A549 (cell line): ENCODE results near the gene SLC2A6. TPM values are rescaled to one million over a fixed set of nuclear protein-coding genes. Genes with fewer than 3 reads are reported as not detected.

Experiments
- ATAC-seq, 2 experiments: fragments of 200-7000 bp in 1 of 2; fragments of >200 bp in 1 of 2; cut with Nextera tagmentation in 1 of 2; cut with Tn5 transposase in 1 of 2; 3 replicates each; pipeline versions ENCODE4 v1.8.0 to v1.9.1; 2018 to 2020; ENCODE audit warnings: mild to moderate bottlenecking in 1 of 2, moderate library complexity in 1 of 2
- CTCF ChIA-PET: fragments of 300-600 bp; sonication (Branson Sonifier 250); formaldehyde crosslinking; extraction: SDS; loops from one replicate; lab custom pipeline; 2021; ENCODE audit warnings: antibody characterized with exemption, inconsistent platforms; lab: Yijun Ruan, JAX
- POLR2A ChIA-PET: fragments of 350-600 bp; formaldehyde crosslinking; extraction: SDS; loops from one replicate; lab custom pipeline; 2021; ENCODE audit warnings: antibody characterized with exemption, inconsistent platforms; lab: Yijun Ruan, JAX
- DNase-seq, 2 experiments: peaks; one replicate each; pipeline versions ENCODE4 v3.0.0 to v3.0.0-alpha.2; 2011 to 2016; ENCODE audit warnings: low read depth in 1 of 2, low spot score in 1 of 2
- FAIRE-seq: peaks from 2 replicates; lab custom pipeline; 2011; peaks lifted over from hg19 to GRCh38; lab: Jason Lieb, UNC
- H3K27ac ChIP-seq, 2 experiments: fragments of >200 bp; sonication (Bioruptor Twin); formaldehyde crosslinking; 3 replicates each; pipeline ENCODE4 v1.5.1; 2016 to 2017
- H3K4me1 ChIP-seq: fragments of >200 bp; sonication (Bioruptor Twin); formaldehyde crosslinking; 3 replicates; pipeline ENCODE4 v1.6.1; 2016
- H3K4me2 ChIP-seq: fragments of >200 bp; sonication (Bioruptor Twin); formaldehyde crosslinking; 3 replicates; pipeline ENCODE4 v1.6.1; 2016
- H3K4me3 ChIP-seq: fragments of >200 bp; sonication (Bioruptor Twin); formaldehyde crosslinking; 3 replicates; pipeline ENCODE4 v1.5.1; 2016
- H3K9me3 ChIP-seq: fragments of >200 bp; sonication (Bioruptor Twin); formaldehyde crosslinking; 3 replicates; pipeline ENCODE4 v1.6.1; 2016
- BCL3 ChIP-seq: fragments of >200 bp; sonication (Bioruptor Twin); formaldehyde crosslinking; IDR thresholded peaks from 3 replicates; pipeline ENCODE4 v1.6.1; 2016
- BHLHE40 ChIP-seq: IDR thresholded peaks from 2 replicates; pipeline ENCODE4 v1.6.1; 2012; ENCODE audit warnings: low read depth, low read length, inconsistent platforms
- CHD2 ChIP-seq: fragments of 150-350 bp; IDR thresholded peaks from 2 replicates; pipeline ENCODE4 v1.6.1; 2014; ENCODE audit warnings: low read length; ENCODE audit not compliant: partially characterized antibody
- E2F6 ChIP-seq: IDR thresholded peaks from 2 replicates; pipeline ENCODE4 v1.6.1; 2012; ENCODE audit warnings: low read depth, borderline replicate concordance
- EHF ChIP-seq: fragments of 250-450 bp; sonication (Bioruptor Pico); IDR thresholded peaks from 2 replicates; pipeline ENCODE4 v1.5.0; 2020; ENCODE audit warnings: mild to moderate bottlenecking
- EHMT2 ChIP-seq: fragments of 200-600 bp; sonication (generic); IDR thresholded peaks from 2 replicates; pipeline ENCODE4 v1.6.1; 2016; ENCODE audit warnings: antibody characterized with exemption, low read depth, mild to moderate bottlenecking, moderate library complexity
- ELK1 ChIP-seq: fragments of 150-350 bp; IDR thresholded peaks from 2 replicates; pipeline ENCODE4 v1.6.1; 2014; ENCODE audit warnings: low read depth, mild to moderate bottlenecking, low read length
- ESRRA ChIP-seq: fragments of 150-350 bp; IDR thresholded peaks from 2 replicates; pipeline ENCODE4 v1.6.1; 2014; ENCODE audit warnings: mild to moderate bottlenecking, low read length, borderline replicate concordance
- FOXS1 ChIP-seq: fragments of 250-450 bp; sonication (Bioruptor Pico); IDR thresholded peaks from 2 replicates; pipeline ENCODE4 v1.5.0; 2020; ENCODE audit warnings: mild to moderate bottlenecking, moderate library complexity
- GATA3 ChIP-seq: IDR thresholded peaks from 2 replicates; pipeline ENCODE4 v1.6.1; 2012; ENCODE audit warnings: borderline replicate concordance
- HDAC2 ChIP-seq: fragments of 200-600 bp; sonication (generic); IDR thresholded peaks from 2 replicates; pipeline ENCODE4 v1.6.1; 2016
- HES2 ChIP-seq: fragments of >200 bp; sonication (Bioruptor Twin); formaldehyde crosslinking; IDR thresholded peaks from 2 replicates; pipeline ENCODE4 v1.6.1; 2016
- HOXA7 ChIP-seq: fragments of 250-450 bp; sonication (Bioruptor Pico); IDR thresholded peaks from 2 replicates; pipeline ENCODE4 v1.5.0; 2020; ENCODE audit warnings: mild to moderate bottlenecking, moderate library complexity
- HOXB13 ChIP-seq: fragments of 250-450 bp; sonication (Bioruptor Pico); IDR thresholded peaks from 2 replicates; pipeline ENCODE4 v1.5.0; 2020; ENCODE audit warnings: low read depth, mild to moderate bottlenecking, moderate library complexity
- JUNB ChIP-seq: fragments of >200 bp; sonication (Bioruptor Twin); formaldehyde crosslinking; IDR thresholded peaks from 2 replicates; pipeline ENCODE4 v1.6.1; 2016
- MAFK ChIP-seq: fragments of 450-650 bp; IDR thresholded peaks from 2 replicates; pipeline ENCODE4 v1.6.1; 2014; ENCODE audit not compliant: partially characterized antibody
- MAZ ChIP-seq: fragments of 150-350 bp; IDR thresholded peaks from 2 replicates; pipeline ENCODE4 v1.6.1; 2014; ENCODE audit warnings: antibody characterized with exemption, low read depth, low read length, borderline replicate concordance
- NFE2L2 ChIP-seq: fragments of 150-350 bp; conservative IDR thresholded peaks from 2 replicates; pipeline ENCODE4 v1.6.1; 2014; ENCODE audit warnings: low read length
- NPAS2 ChIP-seq: fragments of 250-450 bp; sonication (Bioruptor Pico); IDR thresholded peaks from 2 replicates; pipeline ENCODE4 v1.8.0; 2022; ENCODE audit warnings: mild to moderate bottlenecking, moderate library complexity, borderline replicate concordance
- PBX3 ChIP-seq: IDR thresholded peaks from 2 replicates; pipeline ENCODE4 v1.6.1; 2012
- PHF8 ChIP-seq: fragments of 200-600 bp; sonication (generic); IDR thresholded peaks from 2 replicates; pipeline ENCODE4 v1.6.1; 2016; ENCODE audit warnings: low read depth, mild to moderate bottlenecking, antibody characterized with exemption, moderate library complexity, borderline replicate concordance
- POLR2A ChIP-seq: IDR thresholded peaks from 2 replicates; pipeline ENCODE4 v1.6.1; 2012; ENCODE audit warnings: mild to moderate bottlenecking, low read length
- RAD21 ChIP-seq, 2 experiments: fragments of >200 bp in 1 of 2; sonication (Bioruptor Twin) in 1 of 2; formaldehyde crosslinking in 1 of 2; IDR thresholded peaks in 1 of 2; conservative IDR thresholded peaks in 1 of 2; 2 replicates in 1 of 2; 3 replicates in 1 of 2; pipeline ENCODE4 v1.6.1; 2012 to 2018; ENCODE audit warnings: inconsistent platforms in 1 of 2
- RARB ChIP-seq: fragments of 250-450 bp; sonication (Bioruptor Pico); IDR thresholded peaks from 2 replicates; pipeline ENCODE4 v1.8.0; 2021; ENCODE audit warnings: mild to moderate bottlenecking, moderate library complexity
- RCOR1 ChIP-seq: fragments of 150-350 bp; IDR thresholded peaks from 2 replicates; pipeline ENCODE4 v1.6.1; 2014; ENCODE audit warnings: antibody characterized with exemption, low read length, low read depth
- SMC3 ChIP-seq: fragments of >200 bp; sonication (Bioruptor Twin); formaldehyde crosslinking; IDR thresholded peaks from 3 replicates; pipeline ENCODE4 v1.6.1; 2018; ENCODE audit warnings: inconsistent platforms
- SREBF2 ChIP-seq: fragments of 450-650 bp; IDR thresholded peaks from 2 replicates; pipeline ENCODE4 v1.6.1; 2014; ENCODE audit warnings: mild to moderate bottlenecking, moderate library complexity
- TFCP2L1 ChIP-seq: fragments of 250-450 bp; sonication (Bioruptor Pico); IDR thresholded peaks from 2 replicates; pipeline ENCODE4 v1.5.0; 2021; ENCODE audit warnings: mild to moderate bottlenecking
- USF2 ChIP-seq: fragments of 450-650 bp; IDR thresholded peaks from 2 replicates; pipeline ENCODE4 v1.6.1; 2014; ENCODE audit warnings: antibody characterized with exemption
- ZNF302 ChIP-seq: fragments of 250-450 bp; sonication (Bioruptor Pico); IDR thresholded peaks from 2 replicates; pipeline ENCODE4 v1.9.0; 2021; ENCODE audit warnings: inconsistent platforms, mild to moderate bottlenecking, moderate library complexity
- ZSCAN20 ChIP-seq: fragments of 250-450 bp; sonication (Bioruptor Pico); IDR thresholded peaks from 2 replicates; pipeline ENCODE4 v1.8.0; 2022; ENCODE audit warnings: mild to moderate bottlenecking, moderate library complexity
- WGBS: methylation state at CpG from one replicate; pipeline ENCODE4 v1.1.6; 2017; ENCODE audit errors: missing lambda C conversion rate; 5-methylcytosine and 5-hydroxymethylcytosine counted together
- polyA plus RNA-seq, 4 experiments: library from polyadenylated mRNA; depleted of rRNA in 3 of 4; stranded (reverse); fragments of >200 nt; fragmentation: RNase III in 1 of 4; extraction: RNeasy Plus Mini Kit Qiagen cat#74134 plus additional on column Dnase treatment in 1 of 4; gene quantifications; 2 replicates in 3 of 4; 3 replicates in 1 of 4; pipeline ENCODE4 v1.2.3, GENCODE V29; 2011 to 2017

SLC2A6 gene
- polyA plus RNA-seq, 2 of the 4 experiments (the other 2 are of a cell fraction), result 3.7 to 20.5 TPM

- TF ChIP-seq RAD21 (conservative IDR thresholded peaks at IDR 0.05 in 1 of 2, IDR thresholded peaks at IDR 0.05 in 1 of 2) (no peak), JUNB (no peak), PHF8 (no peak), BCL3 (no peak)
Measured at GRCh38 chr9:133443982-133444381, 34.9 kb downstream of the SLC2A6 start (continued).

- H3K27ac ChIP-seq, result no peak overlapping the region
- no peaks in the 10 kb centered on the region for H3K4me1 ChIP-seq
- FAIRE-seq, result no peak
- no peak for ATAC-seq
- no peaks in the 10 kb centered on the region for H3K9me3 ChIP-seq
- 52% methylated on average over 3 of the region's 15 CpGs for WGBS
- no peak for TF ChIP-seq HOXA7
- no peak for TF ChIP-seq TFCP2L1 (CRISPR knock-in tag)
- TF ChIP-seq FOXS1 (CRISPR knock-in tag), result no peak
- no peak for TF ChIP-seq HDAC2
- TF ChIP-seq EHF, result no peak
- TF ChIP-seq MAFK, result no peak
- TF ChIP-seq USF2, result no peak
- TF ChIP-seq GATA3, result no peak
- no peak for TF ChIP-seq NFE2L2
- TF ChIP-seq BHLHE40, result no peak
- no peak for TF ChIP-seq HOXB13
- TF ChIP-seq ESRRA, result no peak
- TF ChIP-seq RARB (CRISPR knock-in tag), result no peak
- TF ChIP-seq PBX3, result no peak
- TF ChIP-seq SREBF2, result no peak
- TF ChIP-seq NPAS2 (CRISPR knock-in tag), result no peak
- no peak for TF ChIP-seq HES2
- TF ChIP-seq POLR2A, result no peak
- TF ChIP-seq SMC3, result no peak
- H3K4me3 ChIP-seq, result no peak overlapping the region
- no peak overlapping the region for H3K4me2 ChIP-seq
- DNase-seq, result no peak
- ChIA-PET POLR2A (interaction anchor here (1.4 kb wide), 1 partner anchor 16 kb away, joined by 5 read pairs; the partner anchor contains the start of gene CACFD1), CTCF (interaction anchor here (0.8 to 3.8 kb wide), 8 partner anchors 10 to 258 kb away, joined by 3 to 14 read pairs (median 6); no protein-coding TSS in a partner anchor)
Measured at GRCh38 chr9:133443248-133443647, 35.7 kb downstream of the SLC2A6 start.

GRCh38 chr9:133441571-133441970 lies 37.3 kb downstream of the SLC2A6 start:
- CTCF ChIA-PET, result interaction anchor here (0.6 to 3.8 kb wide), 8 partner anchors 11 to 439 kb away, joined by 3 to 14 read pairs (median 3); partner anchors contain the start of genes ADAMTS13 and GBGT1
- FAIRE-seq (no peak), DNase-seq (no peak), ATAC-seq (no peak)
- H3K27ac ChIP-seq, result no peak overlapping the region
- H3K9me3 ChIP-seq, result no peaks in the 10 kb centered on the region
- POLR2A ChIA-PET, result no interaction called here
- WGBS, result 53% methylated on average over 5 of the region's 5 CpGs
- H3K4me2 ChIP-seq, result no peak overlapping the region
- no peaks in the 10 kb centered on the region for H3K4me1 ChIP-seq
- no peak overlapping the region for H3K4me3 ChIP-seq
- TF ChIP-seq ZNF302 (no peak), MAZ (no peak), HES2 (no peak), BHLHE40 (no peak), RAD21 (conservative IDR thresholded peaks at IDR 0.05 in 1 of 2, IDR thresholded peaks at IDR 0.05 in 1 of 2) (no peak), ZSCAN20 (CRISPR knock-in tag) (no peak), PBX3 (no peak), RARB (CRISPR knock-in tag) (no peak), NPAS2 (CRISPR knock-in tag) (no peak), ELK1 (no peak), E2F6 (no peak), CHD2 (no peak), HDAC2 (no peak), HOXA7 (no peak), EHMT2 (no peak), RCOR1 (no peak)
